IMR-90 (cell line): ENCODE results near the gene TRIM74. TPM values are rescaled to one million over a fixed set of nuclear protein-coding genes. Genes with fewer than 3 reads are reported as not detected.
"Not testable (repeated sequence)": the region's sequence is repeated elsewhere in the genome, so short reads cannot be mapped to it uniquely, and the experiment has no call there.

ENCODE experiments used
- ATAC-seq: fragments of 200-7000 bp; cut with Tn5 transposase; 2 replicates; pipeline ENCODE4 v1.9.1; 2020; ENCODE audit warnings: low read depth, mild to moderate bottlenecking, moderate library complexity
- BruUV-seq: library from RNA; stranded (reverse); fragments of 400-500 nt; replicated peaks from 2 replicates; lab custom pipeline; 2021; lab: Mats Ljungman, UMichigan
- CTCF ChIA-PET: fragments of 300-600 bp; formaldehyde crosslinking; extraction: SDS; loops from one replicate; lab custom pipeline; 2021; ENCODE audit warnings: antibody characterized with exemption; lab: Yijun Ruan, JAX
- POLR2A ChIA-PET: fragments of 300-600 bp; sonication (Branson Sonifier 250); formaldehyde crosslinking; loops from one replicate; lab custom pipeline; 2022; ENCODE audit warnings: antibody characterized with exemption; ENCODE audit not compliant: unreplicated experiment; lab: Charles Lee
- DNase-seq: peaks from one replicate; pipeline ENCODE4 v3.0.0; 2013
- H2AFZ ChIP-seq: replicated peaks from 2 replicates; pipeline ENCODE3; 2013; ENCODE audit warnings: low read length, mild to moderate bottlenecking; ENCODE audit not compliant: poor library complexity
- H2AK5ac ChIP-seq: 2 replicates; pipeline ENCODE4 v1.6.1; 2013; ENCODE audit warnings: low read depth, low read length, inconsistent platforms
- H2AK9ac ChIP-seq: replicated peaks from 2 replicates; pipeline ENCODE3; 2013; ENCODE audit warnings: mild to moderate bottlenecking, low read depth, low read length, moderate library complexity; ENCODE audit not compliant: poor library complexity
- H2BK120ac ChIP-seq: 2 replicates; pipeline ENCODE4 v1.6.1; 2013; ENCODE audit warnings: low read depth, low read length, inconsistent platforms
- H2BK15ac ChIP-seq: 3 replicates; pipeline ENCODE4 v1.6.1; 2013; ENCODE audit warnings: low read depth, low read length, inconsistent platforms
- H2BK20ac ChIP-seq: 2 replicates; pipeline ENCODE4 v1.6.1; 2013; ENCODE audit warnings: low read depth, mild to moderate bottlenecking, inconsistent platforms, low read length, moderate library complexity
- H2BK5ac ChIP-seq: 2 replicates; pipeline ENCODE4 v1.6.1; 2013; ENCODE audit warnings: mild to moderate bottlenecking, low read depth, low read length, inconsistent platforms; ENCODE audit not compliant: poor library complexity, severe bottlenecking
- H3K14ac ChIP-seq: replicated peaks from 2 replicates; pipeline ENCODE4 v1.6.1; 2013; ENCODE audit warnings: low read depth, low read length, inconsistent platforms
- H3K18ac ChIP-seq: 2 replicates; pipeline ENCODE4 v1.6.1; 2013; ENCODE audit warnings: low read depth, low read length, control low read depth
- H3K23ac ChIP-seq: 2 replicates; pipeline ENCODE4 v1.6.1; 2013; ENCODE audit warnings: low read depth, low read length, inconsistent platforms
- H3K27ac ChIP-seq: 2 replicates; pipeline ENCODE4 v1.5.1; 2013; ENCODE audit warnings: mild to moderate bottlenecking, control low read depth, low read length; ENCODE audit not compliant: insufficient read depth
- H3K27me3 ChIP-seq: 2 replicates; pipeline ENCODE4 v1.6.1; 2013; ENCODE audit warnings: low read length; ENCODE audit not compliant: control insufficient read depth, insufficient read depth
- H3K36me3 ChIP-seq: 2 replicates; pipeline ENCODE4 v1.6.1; 2013; ENCODE audit warnings: low read length, mixed read lengths; ENCODE audit not compliant: control insufficient read depth, insufficient read depth
- H3K4ac ChIP-seq: 2 replicates; pipeline ENCODE4 v1.6.1; 2013; ENCODE audit warnings: low read depth, low read length, inconsistent platforms
- H3K4me1 ChIP-seq: 2 replicates; pipeline ENCODE4 v1.6.1; 2013; ENCODE audit warnings: low read length, mixed read lengths; ENCODE audit not compliant: control insufficient read depth, insufficient read depth
- H3K4me2 ChIP-seq: 2 replicates; pipeline ENCODE4 v1.6.1; 2013; ENCODE audit warnings: low read depth, mild to moderate bottlenecking, control low read depth, low read length, moderate library complexity
- H3K4me3 ChIP-seq: 2 replicates; pipeline ENCODE4 v1.5.1; 2013; ENCODE audit warnings: low read depth, mild to moderate bottlenecking, control low read depth, low read length, moderate library complexity; ENCODE audit not compliant: insufficient read depth
- H3K56ac ChIP-seq: 2 replicates; pipeline ENCODE4 v1.6.1; 2013; ENCODE audit warnings: low read length, inconsistent platforms; ENCODE audit not compliant: insufficient read depth; ENCODE audit errors: extremely low read depth
- H3K79me1 ChIP-seq, 2 experiments: 2 replicates each; pipeline ENCODE4 v1.6.1; 2013; ENCODE audit warnings: low read length in 2 of 2, inconsistent platforms in 1 of 2, low read depth in 1 of 2
- H3K9ac ChIP-seq: 2 replicates; pipeline ENCODE4 v1.6.1; 2013; ENCODE audit warnings: low read depth, low read length, control low read depth
- H3K9me1 ChIP-seq: 2 replicates; pipeline ENCODE4 v1.6.1; 2013; ENCODE audit warnings: low read length, inconsistent platforms; ENCODE audit not compliant: insufficient read depth
- H3K9me3 ChIP-seq: 2 replicates; pipeline ENCODE4 v1.6.1; 2013; ENCODE audit warnings: low read length; ENCODE audit not compliant: control insufficient read depth, insufficient read depth
- H4K20me1 ChIP-seq: 2 replicates; pipeline ENCODE4 v1.6.1; 2013; ENCODE audit warnings: low read length, inconsistent platforms; ENCODE audit not compliant: insufficient read depth
- H4K5ac ChIP-seq: 2 replicates; pipeline ENCODE4 v1.6.1; 2013; ENCODE audit warnings: mild to moderate bottlenecking, low read depth, low read length, control low read depth
- H4K8ac ChIP-seq, 2 experiments: 2 replicates each; pipeline ENCODE4 v1.6.1; 2013; ENCODE audit warnings: low read depth in 2 of 2, low read length in 2 of 2, control low read depth in 1 of 2, inconsistent platforms in 1 of 2
- H4K91ac ChIP-seq: 2 replicates; pipeline ENCODE4 v1.6.1; 2013; ENCODE audit warnings: low read depth, low read length, inconsistent platforms; ENCODE audit not compliant: insufficient read depth
- WGBS, 2 experiments: methylation state at CpG; one replicate each; pipeline versions ENCODE4 v1.1.5 to v1.1.7; 2013; ENCODE audit warnings: missing lambda C conversion rate in 2 of 2; ENCODE audit not compliant: insufficient read length in 1 of 2; ENCODE audit errors: extremely low coverage in 2 of 2; 5-methylcytosine and 5-hydroxymethylcytosine counted together
- dilution Hi-C: fragments of 300-500 bp; cut with HindIII; formaldehyde crosslinking; loops from one replicate; pipeline ENCODE4 v1.14.3; 2018; ENCODE audit warnings: low sequenced_read_pairs; ENCODE audit not compliant: unreplicated experiment
- in situ Hi-C: fragments of 300-500 bp; cut with MboI; formaldehyde crosslinking; loops from 3 replicates; pipeline ENCODE4 v1.14.3; 2019; ENCODE audit warnings: low sequenced_read_pairs, inconsistent platforms, mixed read lengths
- intact Hi-C: fragments of 100-400 bp; cut with micrococcal nuclease; formaldehyde crosslinking; loops from 2 replicates; pipeline ENCODE4 v1.10.0; 2022
- polyA plus RNA-seq, 3 experiments: library from polyadenylated mRNA; depleted of rRNA; stranded (reverse); fragments of >200 nt; gene quantifications; 2 replicates each; pipeline ENCODE4 v1.2.3, GENCODE V29; 2012; ENCODE audit warnings: low replicate concordance in 1 of 3
- total RNA-seq: library from RNA; depleted of rRNA; stranded (reverse); fragments of >200 nt; gene quantifications from 2 replicates; pipeline ENCODE4 v1.2.3, GENCODE V29; 2012

Gene TRIM74
- total and polyA plus RNA-seq, 2 of the 4 experiments (the other 2 are of a cell fraction), result 0.17 TPM; not detected in 1

- 88% methylated on average over 5 of the region's 15 CpGs; no CpG with 5 or more reads in 1 of the 2 experiments for WGBS, 2 experiments
- H2AK5ac ChIP-seq, H3K79me1 ChIP-seq, H3K4me2 ChIP-seq, H2AK9ac ChIP-seq, H3K27me3 ChIP-seq, H3K27ac ChIP-seq, H4K8ac ChIP-seq, H2BK120ac ChIP-seq, dilution Hi-C loops, DNase-seq, CTCF ChIA-PET, H3K9ac ChIP-seq, H2BK5ac ChIP-seq, H2BK20ac ChIP-seq, H3K18ac ChIP-seq, H4K20me1 ChIP-seq, in situ Hi-C loops, H3K4me1 ChIP-seq, H3K14ac ChIP-seq, ATAC-seq, H3K4me3 ChIP-seq, H4K5ac ChIP-seq, H2BK15ac ChIP-seq, H2AFZ ChIP-seq, H3K56ac ChIP-seq, intact Hi-C loops, H4K91ac ChIP-seq, H3K9me3 ChIP-seq, H3K4ac ChIP-seq, POLR2A ChIA-PET, BruUV-seq, H3K9me1 ChIP-seq, H3K23ac ChIP-seq: not testable (repeated sequence)
- peaks cover 17% of the 10 kb centered on the region; the same call in 1 of the 2 replicates for H3K36me3 ChIP-seq
Measured at GRCh38 chr7:72944937-72945336, 24.3 kb downstream of the TRIM74 start.

- H2AK9ac ChIP-seq, intact Hi-C loops, H4K5ac ChIP-seq, POLR2A ChIA-PET, H3K56ac ChIP-seq, H4K8ac ChIP-seq, H3K9me3 ChIP-seq, H3K4me3 ChIP-seq, H2BK120ac ChIP-seq, H3K23ac ChIP-seq, H3K4ac ChIP-seq, H3K4me2 ChIP-seq, H2AK5ac ChIP-seq, H3K9me1 ChIP-seq, H2BK5ac ChIP-seq, DNase-seq, H2BK20ac ChIP-seq, in situ Hi-C loops, H3K18ac ChIP-seq, H3K79me1 ChIP-seq, H4K20me1 ChIP-seq, ATAC-seq, H3K27me3 ChIP-seq, H3K9ac ChIP-seq, H2BK15ac ChIP-seq, dilution Hi-C loops, H2AFZ ChIP-seq, H4K91ac ChIP-seq, H3K27ac ChIP-seq, CTCF ChIA-PET, H3K4me1 ChIP-seq, H3K14ac ChIP-seq: not testable (repeated sequence)
- WGBS, 2 experiments, result 100% methylated on average over 1 of the region's 25 CpGs; no CpG with 5 or more reads in 1 of the 2 experiments
- BruUV-seq, result TSS peak; percentile 43
- peaks cover 24% of the 10 kb centered on the region for H3K36me3 ChIP-seq
Measured at GRCh38 chr7:72942956-72943355, 26.3 kb downstream of the TRIM74 start.
